ENCODE measurements around the gene IFNG-AS1. TPM values are rescaled to one million over a fixed set of nuclear protein-coding genes. Genes with fewer than 3 reads are reported as not detected.

The IFNG-AS1 gene
- polyA plus RNA-seq, 2 of the 4 experiments (the other 2 are of a cell fraction) = not detected

- TF ChIP-seq REST (IDR thresholded peaks at IDR 0.05) (no peak), TP53 (CRISPR knock-in tag; IDR thresholded peaks at IDR 0.05) (no peak)
Observed at GRCh38 chr12:68013181-68013580, 23.9 kb downstream of the IFNG-AS1 start (continued).

GRCh38 chr12:68016136-68016535, 26.9 kb downstream of the IFNG-AS1 start:
- Histone ChIP-seq H3K4me2 (no peak overlapping the region), H3K9me3 (no peaks in the 10 kb centered on the region), H3K4me1 (no peaks in the 10 kb centered on the region), H3K27ac (no peak overlapping the region), H3K4me3 (no peak overlapping the region)
- ChIA-PET CTCF (no interaction called here), POLR2A (no interaction called here)
- TF ChIP-seq RCOR1 (IDR thresholded peaks at IDR 0.05; ENCODE audit: low read depth, low read length) (no peak), HMGXB4 (CRISPR knock-in tag; IDR thresholded peaks at IDR 0.05; ENCODE audit: borderline replicate concordance) (no peak), FOXS1 (CRISPR knock-in tag; IDR thresholded peaks at IDR 0.05) (no peak), BHLHE40 (IDR thresholded peaks at IDR 0.05; ENCODE audit: low read depth, low read length) (no peak), ELK1 (IDR thresholded peaks at IDR 0.05; ENCODE audit: low read depth, low read length) (no peak), ZC3H11A (IDR thresholded peaks at IDR 0.05) (no peak), HES2 (IDR thresholded peaks at IDR 0.05) (no peak), HEYL (CRISPR knock-in tag; IDR thresholded peaks at IDR 0.05) (no peak), BCL3 (IDR thresholded peaks at IDR 0.05) (no peak), TFCP2L1 (CRISPR knock-in tag; IDR thresholded peaks at IDR 0.05) (no peak), NFE2L2 (conservative IDR thresholded peaks at IDR 0.05; ENCODE audit: low read length) (no peak), RNF2 (IDR thresholded peaks at IDR 0.05; ENCODE audit: borderline replicate concordance, low read depth) (no peak), MAFK (IDR thresholded peaks at IDR 0.05; ENCODE audit: partially characterized antibody) (no peak), JUNB (IDR thresholded peaks at IDR 0.05) (no peak), REST (IDR thresholded peaks at IDR 0.05) (no peak), POLR2AphosphoS2 (conservative IDR thresholded peaks at IDR 0.05; ENCODE audit: low read length) (no peak)
- WGBS (ENCODE audit: missing lambda C conversion rate) = 11% methylated on average over 4 of the region's 4 CpGs
- ATAC-seq (no peak), FAIRE-seq (no peak), DNase-seq (ENCODE audit: low read depth in 1 of 2, low spot score in 1 of 2) (no peak)
